Suprapubic skin (tissue), 4 donors: ENCODE data around the gene UBTD2. TPM values are rescaled to one million over a fixed set of nuclear protein-coding genes. Genes with fewer than 3 reads are reported as not detected.
"Not testable (repeated sequence)": the region's sequence is repeated elsewhere in the genome, so short reads cannot be mapped to it uniquely, and the experiment has no call there.

Experiments
- DNase-seq, 2 donors: peaks; one replicate each; pipeline ENCODE4 v3.0.0-alpha.2; 2019; ENCODE audit warnings: low spot score in 2 of 2
- H3K27ac ChIP-seq: fragments of 200-600 bp; sonication (generic); one replicate; pipeline ENCODE4 v1.5.1; 2019
- H3K27me3 ChIP-seq: fragments of 200-600 bp; sonication (generic); one replicate; pipeline ENCODE4 v1.5.1; 2019
- H3K36me3 ChIP-seq: fragments of 200-600 bp; sonication (generic); one replicate; pipeline ENCODE4 v1.5.1; 2019
- H3K4me1 ChIP-seq: fragments of 200-600 bp; sonication (generic); one replicate; pipeline ENCODE4 v1.5.1; 2019
- H3K4me3 ChIP-seq: fragments of 200-600 bp; sonication (generic); one replicate; pipeline ENCODE4 v1.5.1; 2019; ENCODE audit warnings: mild to moderate bottlenecking
- H3K9me3 ChIP-seq: fragments of 200-600 bp; sonication (generic); one replicate; pipeline ENCODE4 v1.5.1; 2019
- CTCF ChIP-seq, 2 donors: fragments of 200-600 bp in 1 of 2; fragments of 450-650 bp in 1 of 2; sonication (generic) in 1 of 2; IDR thresholded peaks; one replicate each; pipeline ENCODE4 v1.5.1; 2016 to 2019; ENCODE audit warnings: antibody characterized with exemption in 2 of 2, mild to moderate bottlenecking in 1 of 2, moderate library complexity in 1 of 2
- EP300 ChIP-seq: sonication (generic); formaldehyde crosslinking; IDR thresholded peaks from one replicate; pipeline ENCODE4 v1.6.1; 2017; ENCODE audit warnings: antibody characterized with exemption
- POLR2A ChIP-seq, 2 donors: fragments of 450-650 bp; IDR thresholded peaks; one replicate each; pipeline ENCODE4 v1.6.1; 2017; ENCODE audit warnings: antibody characterized with exemption in 2 of 2, mild to moderate bottlenecking in 2 of 2, moderate library complexity in 2 of 2
- POLR2AphosphoS5 ChIP-seq, 3 donors: sonication (generic); formaldehyde crosslinking; IDR thresholded peaks; one replicate each; pipeline ENCODE4 v1.6.1; 2017; ENCODE audit warnings: antibody characterized with exemption in 3 of 3
- WGBS: methylation state at CpG from one replicate; pipeline ENCODE4 v1.1.5; 2018; 5-methylcytosine and 5-hydroxymethylcytosine counted together
- total RNA-seq, 4 donors: library from RNA; depleted of rRNA; stranded (reverse); fragments of >200 nt; gene quantifications; one replicate each; pipeline ENCODE4 v1.1.0, GENCODE V29; 2016

UBTD2 gene
- total RNA-seq, 4 donors from 2014 or later, result 7.0 to 14.6 (median 12.8) TPM

- Histone ChIP-seq H3K9me3 (no peaks in the 10 kb centered on the region), H3K27ac (no peak overlapping the region), H3K4me3 (no peak overlapping the region), H3K4me1 (no peaks in the 10 kb centered on the region), H3K27me3 (no peaks in the 10 kb centered on the region), H3K36me3 (peaks cover 15% of the 10 kb centered on the region)
- DNase-seq, result no peak
- TF ChIP-seq POLR2AphosphoS5 (IDR thresholded peaks at IDR 0.05), result no peak
- TF ChIP-seq EP300, result no peak
- TF ChIP-seq CTCF (IDR thresholded peaks at IDR 0.05), result no peak
- TF ChIP-seq POLR2A (IDR thresholded peaks at IDR 0.05), result no peak
- WGBS, result 95% methylated on average over 3 of the region's 3 CpGs
Measured at GRCh38 chr5:172216345-172216744, 67.2 kb downstream of the UBTD2 start.

- WGBS, result 97% methylated on average over 4 of the region's 4 CpGs
- Histone ChIP-seq H3K36me3 (peaks cover 33% of the 10 kb centered on the region), H3K4me3 (no peak overlapping the region), H3K27me3 (no peaks in the 10 kb centered on the region), H3K27ac (no peak overlapping the region), H3K4me1 (no peaks in the 10 kb centered on the region), H3K9me3 (no peaks in the 10 kb centered on the region)
- no peak for TF ChIP-seq POLR2AphosphoS5 (IDR thresholded peaks at IDR 0.05)
- no peak for TF ChIP-seq POLR2A (IDR thresholded peaks at IDR 0.05)
- TF ChIP-seq CTCF (IDR thresholded peaks at IDR 0.05), result no peak
- no peak for TF ChIP-seq EP300
- DNase-seq, result no peak
Measured at GRCh38 chr5:172213126-172213525, 70.4 kb downstream of the UBTD2 start.

GRCh38 chr5:172211676-172212075, 71.9 kb downstream of the UBTD2 start:
- DNase-seq, result no peak
- TF ChIP-seq CTCF (IDR thresholded peaks at IDR 0.05) (no peak), POLR2AphosphoS5 (IDR thresholded peaks at IDR 0.05) (no peak), EP300 (no peak), POLR2A (IDR thresholded peaks at IDR 0.05) (no peak)
- WGBS, result 89% methylated on average over 8 of the region's 8 CpGs
- Histone ChIP-seq H3K36me3 (peaks cover 27% of the 10 kb centered on the region), H3K9me3 (no peaks in the 10 kb centered on the region), H3K4me1 (no peaks in the 10 kb centered on the region), H3K27me3 (no peaks in the 10 kb centered on the region), H3K4me3 (no peak overlapping the region), H3K27ac (no peak overlapping the region)

GRCh38 chr5:172209714-172210113, 73.8 kb downstream of the UBTD2 start:
- TF ChIP-seq POLR2AphosphoS5 (IDR thresholded peaks at IDR 0.05), result no peak
- no peak for TF ChIP-seq POLR2A (IDR thresholded peaks at IDR 0.05)
- no peak for TF ChIP-seq CTCF (IDR thresholded peaks at IDR 0.05)
- TF ChIP-seq EP300, result no peak
- H3K27ac ChIP-seq, result no peak overlapping the region
- 93% methylated on average over 2 of the region's 2 CpGs for WGBS
- no peak for DNase-seq
- H3K4me1 ChIP-seq, result no peaks in the 10 kb centered on the region
- peaks cover 27% of the 10 kb centered on the region for H3K36me3 ChIP-seq
- no peaks in the 10 kb centered on the region for H3K9me3 ChIP-seq
- H3K27me3 ChIP-seq, result no peaks in the 10 kb centered on the region
- H3K4me3 ChIP-seq, result no peak overlapping the region

- no peaks in the 10 kb centered on the region for H3K4me1 ChIP-seq
- H3K9me3 ChIP-seq, result no peaks in the 10 kb centered on the region
- no peak for TF ChIP-seq POLR2AphosphoS5 (IDR thresholded peaks at IDR 0.05)
- TF ChIP-seq POLR2A (IDR thresholded peaks at IDR 0.05), result no peak
- TF ChIP-seq CTCF (IDR thresholded peaks at IDR 0.05), result no peak
- 58% methylated on average over 3 of the region's 3 CpGs for WGBS
- peaks cover 24% of the 10 kb centered on the region for H3K36me3 ChIP-seq
- H3K4me3 ChIP-seq, result no peak overlapping the region
- DNase-seq, result no peak
- H3K27me3 ChIP-seq, result no peaks in the 10 kb centered on the region
- H3K27ac ChIP-seq, result no peak overlapping the region
Measured at GRCh38 chr5:172207511-172207910, 76.1 kb downstream of the UBTD2 start.

- not testable (repeated sequence) for H3K27me3 ChIP-seq, H3K27ac ChIP-seq, H3K4me1 ChIP-seq, DNase-seq, H3K9me3 ChIP-seq, H3K4me3 ChIP-seq
- H3K36me3 ChIP-seq, result peaks cover 16% of the 10 kb centered on the region
- WGBS, result 99% methylated on average over 11 of the region's 11 CpGs
Measured at GRCh38 chr5:172205984-172206383, 77.6 kb downstream of the UBTD2 start.
